Measurements from ENCODE around the gene SEC24D.

SEC24D gene

DNA sequence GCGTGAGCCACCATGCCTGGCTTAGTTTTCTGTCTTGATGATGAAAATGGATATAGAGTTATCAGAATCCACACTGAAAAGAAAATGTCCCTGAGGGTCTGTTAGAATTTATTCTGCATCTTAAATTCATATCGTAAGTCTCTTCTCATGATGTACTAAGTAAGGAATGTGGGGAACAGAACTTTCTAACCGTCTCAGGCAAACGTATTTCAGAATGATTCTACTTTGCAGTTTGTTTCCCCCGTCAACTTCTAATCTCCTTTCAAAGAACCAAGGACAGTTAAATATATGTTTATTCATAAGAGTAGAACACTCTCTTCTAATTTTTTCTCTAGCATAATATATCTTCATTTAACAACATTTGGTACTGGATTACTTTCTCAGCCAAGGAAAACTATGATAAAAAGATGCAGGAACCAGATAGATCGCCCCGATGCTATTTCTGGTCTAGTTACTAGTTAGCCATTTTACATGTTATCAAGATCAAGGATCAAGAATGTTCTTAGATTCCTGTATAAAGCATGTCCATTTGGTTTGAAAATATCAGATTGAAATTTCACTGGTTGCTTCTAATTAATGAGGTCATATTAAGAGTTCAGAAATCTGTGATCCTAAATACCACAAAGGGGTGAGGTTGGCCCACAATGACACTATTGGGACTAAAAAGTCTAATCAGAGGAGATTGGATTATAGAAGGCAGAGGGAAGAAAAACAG lies 101.3 kb downstream of the SEC24D start:
- H3K27ac ChIP-seq = peak overlapping the region; percentile 7
- peaks cover 76% of the 10 kb centered on the region for H3K36me3 ChIP-seq (replicated peaks)
- DNase-seq = no peak
- H3K27me3 ChIP-seq (replicated peaks) = no peaks in the 10 kb centered on the region
- in situ Hi-C loops (cut with HindIII; ENCODE audit: low pct_ligation_motif_present, low sequenced_read_pairs) = no loop called here
- H3K4me3 ChIP-seq (ENCODE audit: low read depth, low read length) = no peak overlapping the region
- TF ChIP-seq, protein P1, sequence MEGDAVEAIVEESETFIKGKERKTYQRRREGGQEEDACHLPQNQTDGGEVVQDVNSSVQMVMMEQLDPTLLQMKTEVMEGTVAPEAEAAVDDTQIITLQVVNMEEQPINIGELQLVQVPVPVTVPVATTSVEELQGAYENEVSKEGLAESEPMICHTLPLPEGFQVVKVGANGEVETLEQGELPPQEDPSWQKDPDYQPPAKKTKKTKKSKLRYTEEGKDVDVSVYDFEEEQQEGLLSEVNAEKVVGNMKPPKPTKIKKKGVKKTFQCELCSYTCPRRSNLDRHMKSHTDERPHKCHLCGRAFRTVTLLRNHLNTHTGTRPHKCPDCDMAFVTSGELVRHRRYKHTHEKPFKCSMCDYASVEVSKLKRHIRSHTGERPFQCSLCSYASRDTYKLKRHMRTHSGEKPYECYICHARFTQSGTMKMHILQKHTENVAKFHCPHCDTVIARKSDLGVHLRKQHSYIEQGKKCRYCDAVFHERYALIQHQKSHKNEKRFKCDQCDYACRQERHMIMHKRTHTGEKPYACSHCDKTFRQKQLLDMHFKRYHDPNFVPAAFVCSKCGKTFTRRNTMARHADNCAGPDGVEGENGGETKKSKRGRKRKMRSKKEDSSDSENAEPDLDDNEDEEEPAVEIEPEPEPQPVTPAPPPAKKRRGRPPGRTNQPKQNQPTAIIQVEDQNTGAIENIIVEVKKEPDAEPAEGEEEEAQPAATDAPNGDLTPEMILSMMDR (IDR thresholded peaks at IDR 0.05; ENCODE audit: low read depth, low read length, missing control alignments) = no peak

DNA sequence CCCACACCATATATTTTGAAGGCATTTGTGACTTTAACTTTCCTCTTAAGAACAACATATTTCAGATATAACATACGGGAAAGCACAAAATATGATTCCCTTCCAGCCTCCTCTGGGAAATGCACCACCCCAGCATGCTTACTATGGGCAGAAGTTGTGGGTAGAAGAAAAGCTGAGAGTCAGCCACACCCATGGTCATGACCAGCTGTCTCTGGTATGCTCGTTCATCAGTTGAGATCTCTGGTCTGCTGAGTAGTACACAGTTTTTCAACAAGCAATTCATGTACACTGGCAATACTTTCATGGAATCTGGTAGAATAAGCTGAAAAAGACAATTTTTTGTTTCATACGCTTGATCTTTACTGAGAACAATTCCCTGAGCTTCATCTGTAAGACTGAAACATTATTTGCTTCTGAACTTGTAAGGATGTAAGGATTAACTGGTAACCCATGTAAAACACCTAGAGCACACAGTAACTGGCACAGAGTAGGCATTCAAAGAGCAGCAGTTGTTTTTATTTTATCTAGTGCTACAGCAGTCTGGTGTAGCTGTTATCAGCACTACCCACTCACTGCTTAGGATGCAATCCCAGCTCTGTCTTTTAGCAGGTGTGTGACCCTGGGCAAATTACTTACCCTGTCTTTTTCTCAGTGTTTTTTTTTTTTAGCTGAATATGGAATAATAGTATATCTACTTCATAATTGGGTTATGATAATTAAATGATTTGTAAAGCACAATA lies 103.2 kb downstream of the SEC24D start:
- Histone ChIP-seq H3K4me3 (ENCODE audit: low read depth, low read length) (no peak overlapping the region), H3K27me3 (replicated peaks) (no peaks in the 10 kb centered on the region), H3K36me3 (replicated peaks) (peaks cover 74% of the 10 kb centered on the region), H3K27ac (peak overlapping the region; percentile 1)
- TF ChIP-seq, protein P1 (IDR thresholded peaks at IDR 0.05; ENCODE audit: low read depth, low read length, missing control alignments) = no peak
- in situ Hi-C loops (cut with HindIII; ENCODE audit: low pct_ligation_motif_present, low sequenced_read_pairs) = no loop called here
- DNase-seq = peak; percentile 41

DNA sequence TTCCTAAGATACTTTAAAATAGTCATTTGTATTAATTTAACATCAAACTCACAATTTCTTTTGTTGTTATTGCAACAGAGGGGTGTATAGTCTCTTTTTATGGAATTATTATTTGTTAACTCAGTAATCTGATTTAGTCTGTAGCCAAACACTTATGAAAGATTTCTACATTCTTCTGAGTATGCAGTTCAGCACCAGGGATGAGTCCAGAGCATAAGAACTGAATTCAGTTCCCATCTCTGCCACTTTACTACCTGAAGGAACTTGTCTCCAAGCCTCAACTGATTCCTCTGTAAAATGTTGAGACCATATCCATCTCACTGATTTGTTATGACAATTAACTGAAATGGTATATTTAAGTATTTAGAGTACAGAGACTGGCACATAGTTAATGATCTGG lies 105.2 kb downstream of the SEC24D start:
- in situ Hi-C loops (cut with HindIII; ENCODE audit: low pct_ligation_motif_present, low sequenced_read_pairs) = no loop called here
- DNase-seq = no peak
- no peak overlapping the region for H3K27ac ChIP-seq

DNA sequence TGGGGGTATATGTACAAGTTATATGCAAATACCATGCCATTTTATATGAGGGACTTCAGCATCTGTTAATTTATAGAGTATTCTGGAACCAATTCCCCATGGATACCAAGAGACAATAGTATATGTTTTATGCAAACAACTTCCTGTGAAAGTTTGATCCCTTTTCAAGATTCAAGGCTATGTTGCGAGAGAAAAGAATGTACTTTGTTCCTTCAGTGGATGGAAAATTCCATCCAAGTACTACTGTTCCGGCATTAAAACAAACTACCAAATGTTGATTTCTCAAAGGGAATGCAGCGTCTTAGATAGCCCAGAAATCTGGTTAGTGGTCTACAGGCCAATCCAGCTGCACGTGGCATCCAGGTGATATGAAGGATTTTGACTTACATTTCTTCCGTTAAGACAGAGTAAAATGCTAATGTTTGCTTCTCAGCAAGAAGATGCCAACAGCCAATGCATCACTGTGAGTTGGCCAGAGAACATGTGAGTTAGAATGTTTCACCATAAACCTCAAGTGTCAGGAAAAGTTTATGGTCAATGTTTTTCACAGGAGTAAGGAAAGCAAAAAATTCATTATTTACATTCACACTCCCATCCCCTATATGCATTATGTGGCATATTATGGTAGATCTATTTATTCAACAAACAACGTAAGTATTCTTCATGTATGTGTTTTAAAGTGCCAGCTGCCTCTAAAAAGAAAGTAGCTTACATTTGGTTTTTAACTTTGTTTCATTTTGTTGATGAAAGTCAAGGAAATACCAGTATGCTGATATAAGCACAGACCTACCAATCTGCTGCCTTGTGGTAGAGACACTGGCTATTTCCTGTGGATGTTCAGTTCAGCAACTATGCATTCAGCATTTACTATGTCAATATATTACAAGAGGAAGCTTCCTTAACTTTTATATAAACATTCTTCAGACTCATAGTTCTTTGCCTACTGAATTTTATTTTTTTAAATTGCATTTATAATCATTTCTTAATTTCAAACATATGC lies 106.3 kb downstream of the SEC24D start:
- TF ChIP-seq, protein P1 (IDR thresholded peaks at IDR 0.05; ENCODE audit: low read depth, low read length, missing control alignments) = no peak
- Histone ChIP-seq H3K27me3 (replicated peaks) (no peaks in the 10 kb centered on the region), H3K4me3 (ENCODE audit: low read depth, low read length) (no peak overlapping the region), H3K36me3 (replicated peaks) (peaks cover 80% of the 10 kb centered on the region), H3K27ac (peak overlapping the region; percentile 81)
- in situ Hi-C loops (cut with HindIII; ENCODE audit: low pct_ligation_motif_present, low sequenced_read_pairs) = no loop called here
- DNase-seq = peak; percentile 78

More for the DNA sequence above, 105.2 kb downstream of the SEC24D start:
- Histone ChIP-seq H3K27me3 (replicated peaks) (no peaks in the 10 kb centered on the region), H3K36me3 (replicated peaks) (peaks cover 79% of the 10 kb centered on the region), H3K4me3 (ENCODE audit: low read depth, low read length) (no peak overlapping the region)
- TF ChIP-seq, protein P1 (IDR thresholded peaks at IDR 0.05; ENCODE audit: low read depth, low read length, missing control alignments) = no peak

DNA sequence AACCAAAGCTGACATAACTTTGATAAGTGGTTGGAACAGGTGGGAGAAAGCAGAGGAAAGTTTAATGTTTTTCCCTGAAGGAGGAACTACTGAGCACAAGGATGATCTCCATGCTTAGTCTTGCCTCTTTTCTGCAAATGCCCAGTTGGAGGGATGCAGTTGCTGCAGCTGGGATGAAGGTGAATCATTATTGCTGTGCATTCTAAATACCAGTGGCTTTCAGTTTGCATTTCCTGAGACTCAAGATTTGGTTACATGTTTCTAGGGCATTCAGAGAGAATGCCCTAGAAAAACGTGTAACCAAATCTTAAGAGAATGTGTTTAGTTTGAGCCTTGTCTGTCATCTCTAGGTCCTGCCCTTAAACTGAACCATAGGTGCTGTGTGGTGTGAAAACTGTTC lies 108.6 kb downstream of the SEC24D start:
- H3K36me3 ChIP-seq (replicated peaks) = peaks cover 80% of the 10 kb centered on the region
- no peak overlapping the region for H3K27ac ChIP-seq
- TF ChIP-seq, protein P1 (IDR thresholded peaks at IDR 0.05; ENCODE audit: low read depth, low read length, missing control alignments) = no peak
- H3K4me3 ChIP-seq (ENCODE audit: low read depth, low read length) = no peak overlapping the region
- DNase-seq = no peak
- in situ Hi-C loops (cut with HindIII; ENCODE audit: low pct_ligation_motif_present, low sequenced_read_pairs) = no loop called here
- H3K27me3 ChIP-seq (replicated peaks) = no peaks in the 10 kb centered on the region

All from brain microvascular endothelial cell (primary cell).